ENCODE measurements around the gene DBNL. TPM values are rescaled to one million over a fixed set of nuclear protein-coding genes. Genes with fewer than 3 reads are reported as not detected.
"Not testable (repeated sequence)": the region's sequence is repeated elsewhere in the genome, so short reads cannot be mapped to it uniquely, and the experiment has no call there.

DBNL gene
- total RNA-seq = 177 TPM

DNA sequence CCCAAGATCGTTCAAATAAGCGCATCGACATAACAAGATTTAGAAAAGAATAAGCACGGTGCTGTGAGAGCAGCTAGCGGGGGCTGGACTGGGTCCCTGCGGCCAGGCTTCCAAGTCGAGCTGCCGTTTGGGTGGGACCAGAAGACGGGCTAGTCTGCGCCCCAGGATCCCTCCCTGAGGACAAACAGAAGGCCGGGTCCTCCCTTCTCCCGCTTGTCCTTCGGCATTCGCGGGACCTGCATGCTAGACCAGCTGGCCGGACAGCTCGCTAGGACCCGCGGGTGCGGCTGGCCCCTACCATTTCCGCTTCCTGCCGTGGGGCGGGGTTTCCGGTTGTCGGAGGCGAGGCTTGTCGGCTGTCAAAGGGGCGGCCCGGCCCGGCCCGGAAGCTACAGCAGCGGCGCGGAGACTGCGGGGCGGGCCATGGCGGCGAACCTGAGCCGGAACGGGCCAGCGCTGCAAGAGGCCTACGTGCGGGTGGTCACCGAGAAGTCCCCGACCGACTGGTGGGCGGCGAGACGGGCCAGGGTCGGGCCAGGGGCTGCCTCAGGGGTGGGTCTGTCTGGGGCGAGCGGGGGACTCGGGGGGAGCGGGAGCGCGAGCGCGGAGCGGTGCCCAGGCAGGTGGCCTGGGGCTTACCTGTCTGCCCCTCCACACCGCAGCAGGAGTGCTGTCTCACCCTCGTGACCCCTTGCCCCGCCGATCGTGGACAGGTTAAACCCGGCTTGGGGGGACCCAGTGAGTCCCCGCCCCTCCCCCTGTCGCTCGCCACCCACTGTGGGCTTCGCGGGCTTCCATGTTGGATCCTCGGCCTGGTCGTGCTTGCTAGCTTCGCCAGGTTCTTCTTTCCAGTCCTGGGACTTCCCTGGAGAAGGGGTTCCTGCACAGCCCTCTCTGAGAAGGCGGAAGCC lies at the start of gene DBNL:
Gene DBNL, plus strand, starts transcription at position 388 of the 911 bp plus-strand sequence. Its CDS starts 36 bp downstream, at position 424.
- Histone ChIP-seq H3K27me3 (no peaks in the 10 kb centered on the region), H3K36me3 (peaks cover 7 to 11% of the 10 kb centered on the region in 2 donors), H3K4me3 (peak within 1 kb of the TSS; percentile 86 to 96), H3K27ac (peak within 1 kb of the TSS; percentile 86 to 89), H3K4me1 (peaks cover 0 to 9% of the 10 kb centered on the region in 2 donors), H3K9me3 (no peaks in the 10 kb centered on the region)
- peak; percentile 69 to 96 for DNase-seq (ENCODE audit: low spot score in 2 of 2)
- TF ChIP-seq, protein P1, sequence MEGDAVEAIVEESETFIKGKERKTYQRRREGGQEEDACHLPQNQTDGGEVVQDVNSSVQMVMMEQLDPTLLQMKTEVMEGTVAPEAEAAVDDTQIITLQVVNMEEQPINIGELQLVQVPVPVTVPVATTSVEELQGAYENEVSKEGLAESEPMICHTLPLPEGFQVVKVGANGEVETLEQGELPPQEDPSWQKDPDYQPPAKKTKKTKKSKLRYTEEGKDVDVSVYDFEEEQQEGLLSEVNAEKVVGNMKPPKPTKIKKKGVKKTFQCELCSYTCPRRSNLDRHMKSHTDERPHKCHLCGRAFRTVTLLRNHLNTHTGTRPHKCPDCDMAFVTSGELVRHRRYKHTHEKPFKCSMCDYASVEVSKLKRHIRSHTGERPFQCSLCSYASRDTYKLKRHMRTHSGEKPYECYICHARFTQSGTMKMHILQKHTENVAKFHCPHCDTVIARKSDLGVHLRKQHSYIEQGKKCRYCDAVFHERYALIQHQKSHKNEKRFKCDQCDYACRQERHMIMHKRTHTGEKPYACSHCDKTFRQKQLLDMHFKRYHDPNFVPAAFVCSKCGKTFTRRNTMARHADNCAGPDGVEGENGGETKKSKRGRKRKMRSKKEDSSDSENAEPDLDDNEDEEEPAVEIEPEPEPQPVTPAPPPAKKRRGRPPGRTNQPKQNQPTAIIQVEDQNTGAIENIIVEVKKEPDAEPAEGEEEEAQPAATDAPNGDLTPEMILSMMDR (IDR thresholded peaks at IDR 0.05) = no peak
- intact Hi-C loops (cut with DNase I) = loop anchor here (2.0 kb wide), 1 partner anchor 20 kb away; the partner anchor contains the start of gene PGAM2

DNA sequence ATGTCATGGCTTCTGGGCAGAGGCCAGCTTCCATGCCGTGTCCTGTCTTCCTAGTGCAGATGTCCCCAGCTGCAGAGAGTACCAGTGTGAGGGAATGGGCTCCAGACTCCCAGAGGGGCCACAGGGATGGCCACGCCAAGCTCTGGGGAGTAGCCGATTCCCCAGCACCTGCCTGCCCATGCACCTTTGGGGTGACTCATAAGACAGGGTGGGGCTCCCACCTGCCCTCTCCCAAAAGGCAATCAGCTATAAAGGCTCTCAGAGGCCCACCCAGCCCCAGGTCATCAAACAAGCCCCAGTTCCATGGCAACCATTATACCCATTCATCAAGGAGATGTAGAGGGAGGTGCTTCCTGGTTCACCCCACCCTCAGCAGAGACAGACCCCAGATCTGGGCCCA lies 47.0 kb upstream of the DBNL start, which contains the start of gene SPDYE1:
Gene SPDYE1, plus strand, starts transcription at position 366 of the 400 bp plus-strand sequence. CDS start 2,053 bp downstream, outside the sequence.
- H3K36me3 ChIP-seq; H3K9me3 ChIP-seq; H3K27ac ChIP-seq; H3K4me3 ChIP-seq; H3K27me3 ChIP-seq; H3K4me1 ChIP-seq; intact Hi-C loops (cut with DNase I); DNase-seq (ENCODE audit: low spot score in 2 of 2): not testable (repeated sequence)

DNA sequence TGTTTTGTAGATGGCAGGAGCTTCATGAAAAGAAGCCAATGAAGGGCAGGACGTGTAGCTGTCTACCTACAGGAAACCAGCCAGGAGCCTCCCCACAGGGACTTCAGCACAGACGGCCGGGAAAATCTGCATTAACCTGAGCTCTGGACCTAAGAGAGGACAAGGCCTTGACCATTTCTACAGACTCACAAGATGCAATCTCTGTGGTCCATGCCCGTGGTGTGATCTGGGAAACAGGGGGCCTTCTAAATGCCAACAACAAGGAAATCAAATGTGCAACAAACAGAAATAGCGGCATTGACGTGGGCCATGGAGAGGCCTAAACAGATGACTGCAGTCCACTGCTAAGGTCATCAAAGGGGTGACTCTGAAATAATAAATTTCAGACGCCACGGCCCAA lies 32.4 kb upstream of the DBNL start:
- H3K4me3 ChIP-seq; intact Hi-C loops (cut with DNase I); H3K9me3 ChIP-seq; H3K4me1 ChIP-seq; DNase-seq (ENCODE audit: low spot score in 2 of 2); H3K36me3 ChIP-seq; H3K27ac ChIP-seq; H3K27me3 ChIP-seq: not testable (repeated sequence)

DNA sequence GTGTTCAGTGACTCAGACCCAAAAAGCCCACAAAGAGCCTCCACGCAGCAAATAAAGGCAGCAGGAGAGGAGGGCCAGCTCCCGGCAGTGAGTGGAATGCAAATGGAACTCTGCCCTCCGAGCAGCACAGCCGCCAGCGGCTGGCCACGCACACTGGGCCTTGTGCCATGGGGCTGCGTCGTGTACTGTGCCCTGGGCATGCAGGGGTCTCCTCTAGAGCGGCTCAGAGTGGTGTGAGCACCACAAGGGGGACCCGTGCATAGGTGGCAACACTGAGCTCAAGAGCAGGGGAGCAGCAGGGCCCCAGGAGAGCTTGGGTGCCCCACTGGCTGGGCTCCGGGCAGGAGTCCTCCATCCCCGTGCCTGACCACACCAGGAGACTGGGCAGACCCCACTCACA lies 29.4 kb upstream of the DBNL start:
- H3K4me3 ChIP-seq; H3K36me3 ChIP-seq; H3K27ac ChIP-seq; intact Hi-C loops (cut with DNase I); H3K9me3 ChIP-seq; DNase-seq (ENCODE audit: low spot score in 2 of 2); H3K27me3 ChIP-seq; H3K4me1 ChIP-seq: not testable (repeated sequence)

GRCh38 chr7:44018857-44019807 lies 25.4 kb upstream of the DBNL start:
- not testable (repeated sequence) for H3K36me3 ChIP-seq, H3K9me3 ChIP-seq, H3K27me3 ChIP-seq, H3K4me1 ChIP-seq
- peak overlapping the region; percentile 61 to 73 for H3K27ac ChIP-seq
- peak; percentile 91 to 99 for DNase-seq (ENCODE audit: low spot score in 2 of 2)
- intact Hi-C loops (cut with DNase I) = loop anchor here (1.0 kb wide), 1 partner anchor 182 kb away; no protein-coding TSS in a partner anchor
- H3K4me3 ChIP-seq = peak overlapping the region; percentile 72 to 79
- TF ChIP-seq, protein P1 (IDR thresholded peaks at IDR 0.05) = peak; percentile 45 to 72 (median 68)

DNA sequence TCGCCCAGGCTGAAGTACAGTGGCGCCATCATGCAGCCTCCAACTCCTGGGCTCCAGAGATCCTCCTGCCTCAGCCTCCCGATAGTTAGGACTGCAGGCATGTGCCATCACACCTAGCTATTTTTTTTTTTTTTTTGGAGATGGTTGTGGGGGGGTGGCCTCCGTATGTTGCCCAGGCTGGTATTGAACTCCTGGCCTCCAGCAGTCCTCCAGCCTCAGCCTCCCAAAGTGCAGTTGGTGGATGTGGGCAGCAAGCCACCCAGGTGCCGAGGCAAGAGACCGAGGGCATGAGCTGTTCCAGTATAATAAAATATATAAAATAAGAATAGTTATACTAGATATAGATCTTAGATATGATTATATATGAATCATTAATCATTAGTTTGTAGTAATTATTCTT lies 24.7 kb upstream of the DBNL start:
- not testable (repeated sequence) for DNase-seq (ENCODE audit: low spot score in 2 of 2); H3K9me3 ChIP-seq; H3K4me1 ChIP-seq; H3K36me3 ChIP-seq; H3K27me3 ChIP-seq; H3K27ac ChIP-seq; H3K4me3 ChIP-seq
- intact Hi-C loops (cut with DNase I) = loop anchor here (1.0 to 2.0 kb wide), 2 partner anchors 177 to 181 kb away; no protein-coding TSS in a partner anchor

GRCh38 chr7:44022069-44022468 lies 22.4 kb upstream of the DBNL start:
- H3K27ac ChIP-seq; H3K4me1 ChIP-seq; H3K9me3 ChIP-seq; H3K27me3 ChIP-seq; intact Hi-C loops (cut with DNase I); H3K36me3 ChIP-seq; H3K4me3 ChIP-seq; DNase-seq (ENCODE audit: low spot score in 2 of 2): not testable (repeated sequence)

DNA sequence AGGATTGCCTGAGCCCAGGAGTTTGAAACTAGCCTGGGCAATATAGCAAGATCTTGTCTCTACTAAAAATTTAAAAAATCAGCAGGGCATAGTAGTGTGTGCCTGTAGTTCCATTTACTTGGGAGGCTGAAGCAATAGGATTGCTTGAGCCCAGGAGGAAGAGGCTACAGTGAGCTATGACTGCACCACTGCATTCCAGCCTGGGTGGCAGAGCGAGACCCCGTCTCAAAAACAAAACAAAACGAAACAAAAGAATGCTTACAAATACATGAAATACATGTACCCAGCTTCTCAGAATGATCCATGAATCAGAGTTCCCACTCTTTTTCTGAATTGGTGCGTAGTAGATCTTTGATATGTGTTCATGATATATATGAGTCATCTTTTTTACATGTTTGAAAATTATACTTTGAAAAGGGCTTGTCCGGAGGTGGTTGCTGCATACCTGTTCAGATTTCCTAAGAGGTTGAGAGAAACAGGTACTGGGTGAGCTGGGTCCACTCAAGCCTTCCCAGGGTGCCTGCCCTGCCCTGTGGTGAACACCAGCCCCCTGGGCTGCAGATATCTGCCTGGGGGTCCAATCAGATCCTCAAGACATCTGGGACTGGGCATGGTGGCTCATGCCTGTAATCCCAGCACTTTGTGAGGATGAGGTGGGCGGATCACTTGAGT lies 21.6 kb upstream of the DBNL start:
- DNase-seq (ENCODE audit: low spot score in 2 of 2); intact Hi-C loops (cut with DNase I); H3K27me3 ChIP-seq; H3K4me1 ChIP-seq; H3K27ac ChIP-seq; H3K36me3 ChIP-seq; H3K4me3 ChIP-seq; H3K9me3 ChIP-seq: not testable (repeated sequence)

DNA sequence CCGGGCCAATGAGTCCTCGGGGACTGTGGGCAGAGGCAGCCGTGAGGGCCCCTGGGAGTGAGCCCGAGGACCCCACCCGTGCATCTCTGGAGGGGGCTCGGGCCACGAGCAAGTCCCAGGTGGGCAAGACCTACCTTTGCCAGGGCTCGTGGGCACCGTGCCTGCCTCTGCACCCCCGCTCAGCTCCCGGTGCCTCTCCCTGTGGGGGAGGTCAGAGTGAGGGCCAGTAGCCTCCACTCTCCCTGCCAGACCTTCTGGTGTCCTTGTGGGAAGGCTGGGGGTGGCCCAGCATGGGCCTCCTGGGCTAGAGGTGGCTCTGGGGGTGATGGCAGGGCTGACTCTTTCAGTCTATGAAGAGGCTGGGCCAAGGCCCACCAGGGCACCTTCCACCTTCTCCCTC lies 15.1 kb upstream of the DBNL start:
- DNase-seq (ENCODE audit: low spot score in 2 of 2); H3K36me3 ChIP-seq; H3K27ac ChIP-seq; intact Hi-C loops (cut with DNase I); H3K4me1 ChIP-seq; H3K4me3 ChIP-seq; H3K9me3 ChIP-seq; H3K27me3 ChIP-seq: not testable (repeated sequence)

DNA sequence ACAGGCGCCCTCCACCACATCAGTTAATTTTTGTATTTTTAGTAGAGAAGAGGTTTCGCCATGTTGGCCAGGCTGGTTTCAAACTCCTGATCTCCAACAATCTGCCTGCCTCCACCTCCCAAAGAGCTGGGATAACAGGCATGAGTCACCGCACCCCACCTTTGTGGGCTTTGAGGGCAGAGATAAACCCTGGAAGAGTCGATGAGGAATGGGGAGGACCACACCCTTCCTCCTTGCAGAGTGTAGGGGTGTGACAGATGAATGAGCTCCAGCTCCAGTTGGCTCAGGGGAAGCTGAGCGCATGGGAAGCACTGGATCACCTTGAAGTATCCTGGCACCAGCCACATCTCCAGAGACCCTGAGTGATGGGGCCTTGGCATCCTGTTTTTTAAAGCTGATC lies 14.5 kb upstream of the DBNL start:
- H3K9me3 ChIP-seq; H3K27me3 ChIP-seq; intact Hi-C loops (cut with DNase I); H3K4me3 ChIP-seq; H3K27ac ChIP-seq; DNase-seq (ENCODE audit: low spot score in 2 of 2); H3K4me1 ChIP-seq; H3K36me3 ChIP-seq: not testable (repeated sequence)

GRCh38 chr7:44031319-44031718 lies 13.2 kb upstream of the DBNL start:
- H3K4me3 ChIP-seq; intact Hi-C loops (cut with DNase I); H3K27me3 ChIP-seq; DNase-seq (ENCODE audit: low spot score in 2 of 2); H3K9me3 ChIP-seq; H3K4me1 ChIP-seq; H3K36me3 ChIP-seq; H3K27ac ChIP-seq: not testable (repeated sequence)
